Measurements from ENCODE around the gene AP2A2. TPM values are rescaled to one million over a fixed set of nuclear protein-coding genes. Genes with fewer than 3 reads are reported as not detected.

The AP2A2 gene
- total RNA-seq, 1 experiment from 2014 or later: 62.0 TPM

DNA sequence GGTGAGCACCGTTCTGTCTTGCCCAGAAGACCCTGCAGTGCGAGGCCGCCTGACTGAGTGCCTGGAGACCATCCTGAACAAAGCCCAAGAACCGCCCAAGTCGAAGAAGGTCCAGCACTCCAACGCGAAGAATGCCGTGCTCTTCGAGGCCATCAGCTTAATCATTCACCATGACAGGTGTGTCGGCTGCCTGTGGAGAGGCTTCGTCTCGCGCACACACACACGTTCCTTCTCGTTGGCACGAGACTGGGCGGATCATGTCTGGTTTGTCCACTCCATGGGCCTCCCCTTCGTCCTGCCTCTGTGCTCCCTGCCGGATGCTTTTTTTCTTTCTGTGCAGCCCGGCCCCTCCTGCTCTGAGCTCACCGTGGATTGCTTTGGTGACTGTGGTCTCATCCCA is 59.7 kb downstream of the AP2A2 start:
- Histone ChIP-seq H3K27ac (ENCODE audit: low read depth, low read length, poor library complexity, severe bottlenecking) (no peak overlapping the region), H3K9me3 (ENCODE audit: low read depth, low read length, poor library complexity, severe bottlenecking) (no peaks in the 10 kb centered on the region), H3K27me3 (replicated peaks; ENCODE audit: insufficient read depth, low read depth, low read length, poor library complexity) (no peaks in the 10 kb centered on the region), H3K4me1 (ENCODE audit: insufficient read depth, low read length, poor library complexity, severe bottlenecking) (no peaks in the 10 kb centered on the region), H3K4me3 (ENCODE audit: low read depth, low read length, poor library complexity, severe bottlenecking) (no peak overlapping the region), H3K36me3 (ENCODE audit: insufficient read depth, low read length, poor library complexity, severe bottlenecking) (peaks cover 38% of the 10 kb centered on the region)
- ChIA-PET CTCF (no interaction called here), POLR2A (ENCODE audit: low non-redundant PET) (no interaction called here)
- no peak for TF ChIP-seq EZH2 (IDR thresholded peaks at IDR 0.05; ENCODE audit: borderline replicate concordance, low read depth, low read length, poor library complexity, severe bottlenecking)
- TF ChIP-seq, protein P1, sequence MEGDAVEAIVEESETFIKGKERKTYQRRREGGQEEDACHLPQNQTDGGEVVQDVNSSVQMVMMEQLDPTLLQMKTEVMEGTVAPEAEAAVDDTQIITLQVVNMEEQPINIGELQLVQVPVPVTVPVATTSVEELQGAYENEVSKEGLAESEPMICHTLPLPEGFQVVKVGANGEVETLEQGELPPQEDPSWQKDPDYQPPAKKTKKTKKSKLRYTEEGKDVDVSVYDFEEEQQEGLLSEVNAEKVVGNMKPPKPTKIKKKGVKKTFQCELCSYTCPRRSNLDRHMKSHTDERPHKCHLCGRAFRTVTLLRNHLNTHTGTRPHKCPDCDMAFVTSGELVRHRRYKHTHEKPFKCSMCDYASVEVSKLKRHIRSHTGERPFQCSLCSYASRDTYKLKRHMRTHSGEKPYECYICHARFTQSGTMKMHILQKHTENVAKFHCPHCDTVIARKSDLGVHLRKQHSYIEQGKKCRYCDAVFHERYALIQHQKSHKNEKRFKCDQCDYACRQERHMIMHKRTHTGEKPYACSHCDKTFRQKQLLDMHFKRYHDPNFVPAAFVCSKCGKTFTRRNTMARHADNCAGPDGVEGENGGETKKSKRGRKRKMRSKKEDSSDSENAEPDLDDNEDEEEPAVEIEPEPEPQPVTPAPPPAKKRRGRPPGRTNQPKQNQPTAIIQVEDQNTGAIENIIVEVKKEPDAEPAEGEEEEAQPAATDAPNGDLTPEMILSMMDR (conservative IDR thresholded peaks at IDR 0.05; ENCODE audit: low read depth, low read length): no peak
- DNase-seq (ENCODE audit: low spot score): no peak
- intact Hi-C loops (cut with micrococcal nuclease; ENCODE audit: unreplicated experiment): no loop called here
- BruUV-seq (replicated peaks): no TSS peak

DNA sequence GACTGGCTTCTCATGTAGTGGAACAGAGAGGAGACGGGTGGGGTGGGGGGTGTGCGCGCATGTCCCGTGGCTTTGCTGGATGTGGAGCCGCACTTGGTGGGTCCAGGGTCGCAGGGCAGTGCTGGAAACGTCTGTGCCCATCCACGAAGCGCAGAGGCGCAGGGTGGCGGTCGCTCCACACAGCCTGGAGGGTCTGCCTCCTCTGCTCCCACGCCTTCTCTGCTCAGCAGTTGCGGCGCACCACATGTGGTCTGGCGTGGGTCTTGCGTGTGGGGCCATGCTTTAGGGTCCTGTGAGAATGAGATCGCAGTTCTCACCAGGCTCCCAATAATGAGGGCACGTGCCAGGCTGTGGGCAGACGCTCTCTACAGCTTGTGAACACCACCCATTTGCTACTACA is 60.2 kb downstream of the AP2A2 start:
- intact Hi-C loops (cut with micrococcal nuclease; ENCODE audit: unreplicated experiment): no loop called here
- Histone ChIP-seq H3K36me3 (ENCODE audit: insufficient read depth, low read length, poor library complexity, severe bottlenecking) (peaks cover 37% of the 10 kb centered on the region), H3K27ac (ENCODE audit: low read depth, low read length, poor library complexity, severe bottlenecking) (no peak overlapping the region), H3K4me3 (ENCODE audit: low read depth, low read length, poor library complexity, severe bottlenecking) (no peak overlapping the region), H3K27me3 (replicated peaks; ENCODE audit: insufficient read depth, low read depth, low read length, poor library complexity) (no peaks in the 10 kb centered on the region), H3K9me3 (ENCODE audit: low read depth, low read length, poor library complexity, severe bottlenecking) (no peaks in the 10 kb centered on the region), H3K4me1 (ENCODE audit: insufficient read depth, low read length, poor library complexity, severe bottlenecking) (no peaks in the 10 kb centered on the region)
- no peak for TF ChIP-seq EZH2 (IDR thresholded peaks at IDR 0.05; ENCODE audit: borderline replicate concordance, low read depth, low read length, poor library complexity, severe bottlenecking)
- TF ChIP-seq, protein P1 (conservative IDR thresholded peaks at IDR 0.05; ENCODE audit: low read depth, low read length): no peak
- no peak for DNase-seq (ENCODE audit: low spot score)
- ChIA-PET POLR2A (ENCODE audit: low non-redundant PET) (no interaction called here), CTCF (no interaction called here)
- BruUV-seq (replicated peaks): no TSS peak

DNA sequence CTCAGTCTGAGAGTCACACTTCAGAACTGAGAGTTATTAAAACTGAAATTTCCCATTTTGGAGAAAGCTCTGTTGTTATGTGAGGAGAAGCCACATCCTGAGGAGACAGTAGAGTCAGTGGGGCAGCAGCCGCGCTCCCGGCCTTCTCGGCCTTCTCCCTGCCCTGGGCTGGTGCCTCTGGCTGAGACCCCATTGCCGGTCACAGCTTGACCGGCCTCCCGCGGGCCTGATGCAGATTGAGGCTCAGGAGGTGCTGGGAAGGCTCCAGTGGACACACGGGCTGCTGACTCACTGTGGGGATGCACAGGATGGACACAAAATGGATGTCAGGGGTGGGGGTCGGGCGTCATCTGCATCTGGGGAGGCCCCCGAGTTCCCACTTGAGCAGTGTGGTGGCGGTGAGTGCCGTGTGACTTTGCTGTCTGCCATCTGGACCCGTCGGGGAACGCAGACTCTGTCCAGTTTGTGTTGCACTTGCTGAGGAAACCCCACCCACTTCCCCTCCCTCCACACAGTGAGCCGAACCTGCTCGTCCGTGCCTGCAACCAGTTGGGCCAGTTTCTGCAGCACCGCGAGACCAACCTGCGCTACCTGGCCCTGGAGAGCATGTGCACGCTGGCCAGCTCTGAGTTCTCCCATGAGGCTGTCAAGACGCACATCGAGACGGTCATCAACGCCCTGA is 60.7 kb downstream of the AP2A2 start:
- TF ChIP-seq EZH2 (IDR thresholded peaks at IDR 0.05; ENCODE audit: borderline replicate concordance, low read depth, low read length, poor library complexity, severe bottlenecking): no peak
- TF ChIP-seq, protein P1 (conservative IDR thresholded peaks at IDR 0.05; ENCODE audit: low read depth, low read length): no peak
- BruUV-seq (replicated peaks): no TSS peak
- no peak overlapping the region for H3K4me3 ChIP-seq (ENCODE audit: low read depth, low read length, poor library complexity, severe bottlenecking)
- ChIA-PET POLR2A (ENCODE audit: low non-redundant PET) (no interaction called here), CTCF (no interaction called here)
- DNase-seq (ENCODE audit: low spot score): no peak
- no peaks in the 10 kb centered on the region for H3K4me1 ChIP-seq (ENCODE audit: insufficient read depth, low read length, poor library complexity, severe bottlenecking)
- H3K36me3 ChIP-seq (ENCODE audit: insufficient read depth, low read length, poor library complexity, severe bottlenecking): peaks cover 32% of the 10 kb centered on the region
- no peaks in the 10 kb centered on the region for H3K27me3 ChIP-seq (replicated peaks; ENCODE audit: insufficient read depth, low read depth, low read length, poor library complexity)
- intact Hi-C loops (cut with micrococcal nuclease; ENCODE audit: unreplicated experiment): no loop called here
- H3K27ac ChIP-seq (ENCODE audit: low read depth, low read length, poor library complexity, severe bottlenecking): no peak overlapping the region
- no peaks in the 10 kb centered on the region for H3K9me3 ChIP-seq (ENCODE audit: low read depth, low read length, poor library complexity, severe bottlenecking)
